Measurements from ENCODE around the gene SART3. TPM values are rescaled to one million over a fixed set of nuclear protein-coding genes. Genes with fewer than 3 reads are reported as not detected.

The SART3 gene
- total and polyA plus RNA-seq, 2 of the 8 experiments (the other 6 are each of a cell fraction or from before 2014, with no cell fraction given), result 16.0 to 103 TPM

DNA sequence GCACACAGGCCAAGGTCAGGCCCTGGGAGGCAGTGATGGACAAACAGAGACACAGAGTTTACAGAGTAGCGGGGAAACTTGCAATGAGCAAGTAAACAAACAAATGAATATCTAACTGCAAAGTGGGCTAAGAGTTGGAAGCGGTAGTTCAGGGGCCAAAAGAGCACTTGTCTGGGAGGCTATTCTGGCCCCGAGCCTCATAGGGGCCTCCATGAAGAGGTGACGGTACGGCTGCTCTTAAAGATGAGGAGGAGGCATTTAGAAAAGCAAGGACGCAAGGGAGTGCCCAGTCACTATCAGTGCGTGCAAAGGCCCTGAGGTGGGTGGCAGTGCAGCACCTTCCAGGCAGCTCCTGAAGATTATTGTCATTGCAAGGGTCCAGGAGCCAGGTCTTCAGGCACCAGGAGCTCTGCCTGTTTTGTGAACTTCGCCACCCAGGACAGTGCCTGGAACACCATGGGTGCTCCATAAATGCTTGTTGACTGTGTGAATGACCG lies 41.3 kb upstream of the SART3 start:
- H2AFZ ChIP-seq (ENCODE audit: low read length), result no peak overlapping the region
- no peaks in the 10 kb centered on the region for H3K36me3 ChIP-seq (ENCODE audit: control insufficient read depth in 2 of 4, insufficient read depth in 4 of 4, low read length in 3 of 4)
- H3K79me2 ChIP-seq (ENCODE audit: control insufficient read depth in 1 of 2, insufficient read depth in 2 of 2, low read length in 2 of 2), result no peaks in the 10 kb centered on the region
- no peak overlapping the region for H3K4me3 ChIP-seq (ENCODE audit: extremely low read depth in 1 of 4, insufficient read depth in 2 of 4, low read depth in 3 of 4, low read length in 4 of 4)
- ChIA-PET CTCF (ENCODE audit: partially characterized antibody) (interaction anchor here (1.0 to 22.5 kb wide), 3 partner anchors 10 to 36 kb away, joined by 3 to 523 read pairs (median 16); partner anchors contain the start of genes ISCU and SART3), POLR2A (ENCODE audit: partially characterized antibody) (interaction anchor here (1.0 kb wide), 1 partner anchor 16 kb away, joined by 3 read pairs; no protein-coding TSS in a partner anchor)
- no peak overlapping the region for H2BK120ac ChIP-seq (replicated peaks; ENCODE audit: low read depth, low read length)
- no peak overlapping the region for H2BK15ac ChIP-seq (ENCODE audit: low read length)
- H3K56ac ChIP-seq (replicated peaks; ENCODE audit: insufficient read length, low read depth, low read length), result no peak overlapping the region
- H2BK5ac ChIP-seq (ENCODE audit: low read depth, low read length), result no peak overlapping the region
- no peak overlapping the region for H3K14ac ChIP-seq (ENCODE audit: insufficient read length)
- no peak overlapping the region for H2BK20ac ChIP-seq (ENCODE audit: low read length)
- TF ChIP-seq NANOG (IDR thresholded peaks at IDR 0.05; ENCODE audit: insufficient read depth, low read depth, low read length, poor library complexity, severe bottlenecking), result no peak
- no peak for TF ChIP-seq RXRA (IDR thresholded peaks at IDR 0.05; ENCODE audit: insufficient read depth, low read depth, low read length)
- no peak for TF ChIP-seq TCF12 (IDR thresholded peaks at IDR 0.05; ENCODE audit: low read depth, low read length)
- TF ChIP-seq SRF (IDR thresholded peaks at IDR 0.05; ENCODE audit: low read depth, low read length), result no peak
- no peak for TF ChIP-seq GTF2F1 (IDR thresholded peaks at IDR 0.05; ENCODE audit: borderline replicate concordance, low read depth, low read length)
- TF ChIP-seq TAF1 (IDR thresholded peaks at IDR 0.05; ENCODE audit: low read depth, low read length), result no peak
- 0 out of 2 replicates have a peak, but pooled peaks have one; percentile 53 for TF ChIP-seq KDM1A (IDR thresholded peaks at IDR 0.05; ENCODE audit: borderline replicate concordance, low read length)
- TF ChIP-seq HDAC6 (IDR thresholded peaks at IDR 0.05; ENCODE audit: low read depth, low read length), result no peak
- FAIRE-seq (no peak), DNase-seq (ENCODE audit: low read depth in 1 of 2, low spot score in 2 of 2) (no peak)
- no peak overlapping the region for H2BK12ac ChIP-seq (ENCODE audit: low read depth, low read length)
- H3K27me3 ChIP-seq (replicated peaks in 1 of 4; ENCODE audit: control insufficient read depth in 3 of 4, extremely low read depth in 1 of 4, insufficient read depth in 3 of 4, low read length in 3 of 4), result no peaks in the 10 kb centered on the region
- H3K4ac ChIP-seq (replicated peaks; ENCODE audit: insufficient read length, low read depth, low read length), result no peak overlapping the region
- no peak overlapping the region for H3K23ac ChIP-seq (ENCODE audit: insufficient read length)
- H4K8ac ChIP-seq (ENCODE audit: extremely low read depth, insufficient read depth, low read length), result no peak overlapping the region
- no peaks in the 10 kb centered on the region for H4K20me1 ChIP-seq (replicated peaks in 1 of 2; ENCODE audit: control insufficient read depth in 1 of 2, insufficient read depth in 2 of 2, low read length in 2 of 2)
- H3K4me1 ChIP-seq (replicated peaks in 1 of 4; ENCODE audit: control insufficient read depth in 3 of 4, insufficient read depth in 4 of 4, low read length in 3 of 4), result peaks cover 0 to 8% (median 0%) of the 10 kb centered on the region in 4 experiments; a peak in 3 of 7 replicates
- H3K9ac ChIP-seq (replicated peaks in 1 of 4; ENCODE audit: extremely low read depth in 1 of 4, low read depth in 3 of 4, low read length in 3 of 4), result no peak overlapping the region
- no peak overlapping the region for H2AK5ac ChIP-seq (ENCODE audit: low read depth, low read length)
- 90% methylated on average over 9 of the region's 9 CpGs; no CpG with 5 or more reads in 1 of the 2 experiments for WGBS, 2 experiments (ENCODE audit: extremely low coverage in 1 of 2, insufficient coverage in 1 of 2, insufficient read length in 1 of 2, insufficient replicate concordance in 2 of 2, low coverage in 1 of 2, low lambda C conversion rate in 2 of 2, missing lambda C conversion rate in 1 of 2)
- no peak overlapping the region for H3K18ac ChIP-seq (ENCODE audit: extremely low read depth, low read length)
- H4K5ac ChIP-seq (ENCODE audit: insufficient read length, low read depth, low read length), result no peak overlapping the region
- H3K4me2 ChIP-seq (ENCODE audit: insufficient read depth in 1 of 2, low read depth in 2 of 2, low read length in 2 of 2), result no peak overlapping the region
- peaks cover 9% of the 10 kb centered on the region; the same call in 1 of the 2 replicates for H3K23me2 ChIP-seq (ENCODE audit: low read depth, low read length)
- no peak overlapping the region for H3K27ac ChIP-seq (ENCODE audit: low read depth, low read length)
- no peak overlapping the region for H4K91ac ChIP-seq (replicated peaks; ENCODE audit: insufficient read length, low read length)
- H3K79me1 ChIP-seq (ENCODE audit: low read depth, low read length), result no peaks in the 10 kb centered on the region
- H3K9me3 ChIP-seq (ENCODE audit: insufficient read depth in 2 of 2, low read depth in 1 of 2, low read length in 1 of 2), result no peaks in the 10 kb centered on the region

Data from H1 (cell line).